SU-DHL-6 (cell line): Measurements from ENCODE around the gene FADS3.

Experiments
- H2AFZ ChIP-seq: fragments of 200-600 bp; sonication (generic); 2 replicates; pipeline ENCODE4 v1.6.1; 2014; ENCODE audit warnings: low read depth, mild to moderate bottlenecking, moderate library complexity, mixed read lengths, antibody characterized with exemption, low read length; ENCODE audit not compliant: severe bottlenecking
- H3F3A ChIP-seq: fragments of 200-600 bp; shearing (Covaris generic); 2 replicates; pipeline ENCODE4 v1.6.0; 2016; ENCODE audit warnings: antibody characterized with exemption, mild to moderate bottlenecking; ENCODE audit not compliant: insufficient read depth
- H3K27ac ChIP-seq: fragments of 200-600 bp; sonication (generic); 2 replicates; pipeline ENCODE4 v1.5.1; 2016; ENCODE audit warnings: low read depth, mild to moderate bottlenecking, low read length, moderate library complexity, mixed read lengths
- H3K27me3 ChIP-seq: fragments of 200-600 bp; sonication (generic), shearing (Covaris generic); 2 replicates; pipeline ENCODE4 v1.6.0; 2014; ENCODE audit warnings: mild to moderate bottlenecking, low read length
- H3K36me3 ChIP-seq: fragments of 200-600 bp; sonication (generic); 2 replicates; pipeline ENCODE4 v1.6.1; 2014; ENCODE audit warnings: mild to moderate bottlenecking, low read length, mixed read lengths
- H3K4me2 ChIP-seq: fragments of 300-600, 200-600 bp; shearing (Covaris generic), sonication (generic); 2 replicates; pipeline ENCODE4 v1.6.0; 2014; ENCODE audit warnings: low read length, low read depth, mild to moderate bottlenecking; ENCODE audit not compliant: poor library complexity, severe bottlenecking
- H3K4me3 ChIP-seq: fragments of 200-600 bp; sonication (generic); 2 replicates; pipeline ENCODE4 v1.5.1; 2014; ENCODE audit warnings: antibody characterized with exemption, low read length, mild to moderate bottlenecking, mixed read lengths; ENCODE audit not compliant: insufficient read depth, poor library complexity, severe bottlenecking
- H3K79me2 ChIP-seq: fragments of 200-600 bp; sonication (generic); 2 replicates; pipeline ENCODE4 v1.6.1; 2014; ENCODE audit warnings: mild to moderate bottlenecking, low read length, moderate library complexity; ENCODE audit not compliant: insufficient read depth
- H3K9ac ChIP-seq: fragments of 200-600 bp; sonication (generic); 2 replicates; pipeline ENCODE4 v1.7.0; 2014; ENCODE audit warnings: mild to moderate bottlenecking, low read length
- H3K9me2 ChIP-seq: fragments of 200-600 bp; sonication (generic); replicated peaks from 2 replicates; pipeline ENCODE4 v1.6.1; 2014; ENCODE audit warnings: low read length; ENCODE audit not compliant: insufficient read depth
- H3K9me3 ChIP-seq: fragments of 200-600 bp; sonication (generic); 2 replicates; pipeline ENCODE4 v1.6.1; 2014; ENCODE audit warnings: low read length, mixed read lengths; ENCODE audit not compliant: insufficient read depth
- H4K20me1 ChIP-seq: fragments of 200-600 bp; sonication (generic); 2 replicates; pipeline ENCODE4 v1.6.1; 2014; ENCODE audit warnings: low read depth, mild to moderate bottlenecking, antibody characterized with exemption, low read length, moderate library complexity, mixed read lengths
- CTCF ChIP-seq: fragments of 200-600 bp; sonication (generic); IDR thresholded peaks from one replicate; pipeline ENCODE4 v1.5.1; 2017; ENCODE audit warnings: antibody characterized with exemption, mild to moderate bottlenecking, low read length, moderate library complexity; ENCODE audit not compliant: insufficient read depth, poor library complexity, severe bottlenecking
- EZH2phosphoT487 ChIP-seq: fragments of 200-600 bp; sonication (generic), shearing (Covaris generic); conservative IDR thresholded peaks from 2 replicates; pipeline ENCODE4 v1.6.1; 2018; ENCODE audit warnings: mild to moderate bottlenecking, antibody characterized with exemption, low read length, moderate library complexity, mixed read lengths

FADS3 gene

DNA sequence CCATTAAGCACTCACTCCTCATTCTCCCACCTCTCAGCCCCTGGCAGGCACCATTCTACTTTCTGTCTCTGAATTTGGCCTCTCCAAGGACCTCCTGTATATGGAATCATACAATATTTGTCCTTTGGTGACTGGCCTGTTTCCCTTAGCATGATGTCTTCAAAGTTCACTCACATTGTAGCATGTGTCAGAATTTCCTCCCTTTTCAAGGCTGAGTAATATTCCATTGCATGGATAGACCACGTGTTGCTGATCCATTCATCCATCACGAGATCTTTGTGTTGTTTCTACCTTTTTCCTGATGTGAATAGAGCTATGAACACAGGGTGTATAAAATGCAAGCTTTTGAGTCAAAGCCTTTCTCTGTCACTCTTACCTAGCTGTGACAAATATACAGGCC lies 51.6 kb downstream of the FADS3 start:
- H2AFZ ChIP-seq = no peak overlapping the region
- no peaks in the 10 kb centered on the region for H3K36me3 ChIP-seq
- H3K27ac ChIP-seq = no peak overlapping the region
- no peaks in the 10 kb centered on the region for H3K27me3 ChIP-seq
- H3K9me3 ChIP-seq = no peaks in the 10 kb centered on the region
- no peaks in the 10 kb centered on the region for H3K9me2 ChIP-seq
- no peaks in the 10 kb centered on the region for H4K20me1 ChIP-seq
- TF ChIP-seq CTCF (no peak), EZH2phosphoT487 (no peak)
- H3K9ac ChIP-seq = no peak overlapping the region
- no peaks in the 10 kb centered on the region for H3F3A ChIP-seq
- no peak overlapping the region for H3K4me3 ChIP-seq
- H3K4me2 ChIP-seq = no peak overlapping the region
- H3K79me2 ChIP-seq = 0 out of 2 replicates have a peak, but pooled peaks cover 4% of the 10 kb centered on the region

GRCh38 chr11:61838921-61839320 lies 52.4 kb downstream of the FADS3 start:
- no peak for TF ChIP-seq CTCF
- no peak for TF ChIP-seq EZH2phosphoT487
- Histone ChIP-seq H3F3A (peaks cover 4% of the 10 kb centered on the region; the same call in 1 of the 2 replicates), H3K36me3 (no peaks in the 10 kb centered on the region), H3K27me3 (no peaks in the 10 kb centered on the region), H4K20me1 (no peaks in the 10 kb centered on the region), H3K9me3 (no peaks in the 10 kb centered on the region), H3K9ac (no peak overlapping the region), H3K9me2 (no peaks in the 10 kb centered on the region), H3K79me2 (0 out of 2 replicates have a peak, but pooled peaks cover 4% of the 10 kb centered on the region), H3K4me3 (no peak overlapping the region), H3K27ac (no peak overlapping the region), H3K4me2 (no peak overlapping the region), H2AFZ (no peak overlapping the region)

DNA sequence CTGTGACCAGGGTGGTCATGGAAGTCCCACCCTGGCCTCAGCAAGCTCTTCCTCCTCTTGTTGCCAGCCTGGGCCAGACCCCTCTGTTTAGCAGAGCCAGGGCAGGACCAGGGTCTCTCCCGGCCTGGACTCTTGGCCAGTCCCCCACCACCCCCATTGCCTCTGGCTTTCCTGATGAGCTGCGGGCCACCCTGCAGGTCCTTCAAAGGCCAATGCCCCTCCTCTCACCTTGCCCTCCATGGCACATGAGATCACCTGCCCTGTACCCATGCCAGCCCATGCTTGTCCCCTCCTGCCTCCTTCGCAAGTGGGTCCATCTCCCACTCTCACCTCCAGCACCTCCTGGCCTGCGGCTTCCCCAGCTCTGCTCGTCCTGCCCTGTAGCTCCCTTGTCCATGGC lies 52.8 kb downstream of the FADS3 start:
- Histone ChIP-seq H2AFZ (no peak overlapping the region), H3K9ac (no peak overlapping the region), H3F3A (peaks cover 4% of the 10 kb centered on the region; the same call in 1 of the 2 replicates), H3K27me3 (no peaks in the 10 kb centered on the region), H3K9me2 (no peaks in the 10 kb centered on the region), H3K4me3 (no peak overlapping the region), H3K36me3 (no peaks in the 10 kb centered on the region), H3K27ac (no peak overlapping the region), H3K4me2 (no peak overlapping the region), H3K79me2 (0 out of 2 replicates have a peak, but pooled peaks cover 4% of the 10 kb centered on the region), H3K9me3 (no peaks in the 10 kb centered on the region), H4K20me1 (no peaks in the 10 kb centered on the region)
- TF ChIP-seq EZH2phosphoT487 (no peak), CTCF (no peak)
